GM19372 (cell line): ENCODE measurements around the gene PRELID3B.
"Not testable (repeated sequence)": the region's sequence is repeated elsewhere in the genome, so short reads cannot be mapped to it uniquely, and the experiment has no call there.

Experiments used
- ATAC-seq: cut with Tn5 transposase; IDR thresholded peaks from one replicate; pipeline ENCODE4 v1.9.1; 2021; ENCODE audit warnings: mild to moderate bottlenecking, low read depth, moderate library complexity; ENCODE audit not compliant: unreplicated experiment

Gene PRELID3B

DNA sequence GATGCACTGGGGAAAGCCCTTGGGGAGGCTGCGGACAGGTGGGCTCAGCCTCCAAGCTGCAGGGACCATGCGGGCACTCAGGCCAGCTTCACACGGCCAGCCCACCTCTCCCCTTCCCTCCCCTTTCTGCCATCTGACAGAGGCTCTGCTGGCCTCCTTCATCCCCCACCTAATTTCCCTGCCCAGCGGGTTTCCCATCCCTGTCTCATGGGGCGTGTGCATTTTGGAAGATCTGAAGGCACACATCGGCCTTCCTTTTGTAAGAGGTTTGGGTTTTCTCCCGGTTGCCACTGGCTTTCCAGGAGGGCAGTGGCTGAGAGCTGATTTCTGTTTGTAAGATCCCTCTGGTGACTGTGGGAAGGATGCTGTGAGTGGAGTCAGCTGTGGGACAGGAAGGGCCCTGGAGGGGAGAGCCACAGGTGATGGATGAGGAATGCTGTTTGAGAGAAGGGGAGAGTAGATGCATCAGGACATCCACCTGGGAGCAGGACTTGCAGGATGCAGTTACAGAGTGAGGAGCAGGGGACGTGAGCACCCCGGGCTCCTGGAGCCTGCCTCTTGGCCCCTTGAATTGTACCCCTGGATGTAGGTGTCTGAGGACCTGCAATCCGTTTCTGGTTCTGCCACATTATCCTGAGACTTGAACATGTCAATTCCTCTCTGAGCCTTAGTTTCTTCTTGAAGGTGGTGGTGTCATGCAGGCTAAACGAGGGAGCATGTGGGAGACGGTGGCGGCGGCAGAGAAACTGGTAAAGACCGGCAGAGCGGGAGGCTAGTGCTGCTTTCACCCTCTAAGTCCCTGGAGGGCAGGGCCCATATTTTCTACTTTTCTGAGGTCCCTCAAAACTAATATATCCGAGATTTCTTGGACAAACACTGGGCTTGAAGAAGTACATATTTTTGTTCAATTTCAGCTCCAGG is 29.3 kb downstream of the PRELID3B start:
- ATAC-seq = no peak

DNA sequence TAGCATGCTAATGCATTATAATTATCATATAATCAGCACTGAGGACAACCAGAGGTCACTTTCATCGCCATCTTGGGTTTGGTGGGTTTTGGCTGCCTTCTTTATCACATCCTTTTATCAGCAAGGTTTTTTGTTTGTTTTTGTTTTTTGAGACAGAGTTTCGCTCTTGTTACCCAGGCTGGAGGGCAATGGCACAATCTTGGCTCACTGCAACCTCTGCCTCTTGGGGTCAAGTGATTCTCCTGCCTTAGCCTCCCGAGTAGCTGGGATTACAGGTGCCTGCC is 30.8 kb downstream of the PRELID3B start:
- ATAC-seq = not testable (repeated sequence)

DNA sequence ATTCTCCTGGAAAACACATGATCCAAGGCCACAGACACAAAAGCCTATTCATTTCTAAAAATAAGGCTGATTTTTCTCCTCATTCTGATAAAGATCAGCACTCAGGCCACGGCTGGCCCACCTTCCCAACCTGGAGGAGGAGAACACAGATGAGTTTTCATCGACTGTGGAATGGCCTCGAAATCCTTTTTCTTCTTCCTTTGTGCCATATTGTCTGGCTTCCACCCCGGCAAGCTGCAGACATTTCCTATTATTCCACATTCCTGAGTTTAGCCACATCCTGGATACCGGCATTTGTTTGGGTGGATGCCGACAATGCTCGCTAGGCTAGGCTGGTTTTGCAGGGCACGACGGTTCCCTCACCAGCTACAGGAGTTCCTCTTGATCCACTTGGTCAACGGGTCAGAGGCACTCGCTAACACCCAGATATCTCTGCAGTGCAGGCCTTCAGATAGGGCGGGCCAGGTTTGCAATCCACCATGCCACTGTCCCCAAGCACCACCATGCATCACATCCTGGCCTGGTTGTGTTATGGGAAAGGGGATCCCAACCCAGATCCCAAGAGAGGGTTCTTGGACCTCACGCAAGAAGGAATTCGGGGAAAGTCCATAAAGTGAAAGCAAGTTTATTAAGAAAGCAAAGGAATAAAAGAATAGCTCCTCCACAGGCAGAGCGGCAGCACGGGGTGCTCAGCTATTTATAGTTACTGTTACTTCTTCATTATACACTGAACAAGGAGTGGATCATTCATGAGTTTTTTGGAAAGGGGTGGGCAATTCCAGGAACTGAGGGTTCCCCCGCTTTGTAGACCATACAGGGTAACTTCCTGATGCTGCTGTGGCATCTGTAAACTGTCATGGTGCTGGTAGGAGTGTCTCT is 31.4 kb downstream of the PRELID3B start:
- ATAC-seq = no peak

DNA sequence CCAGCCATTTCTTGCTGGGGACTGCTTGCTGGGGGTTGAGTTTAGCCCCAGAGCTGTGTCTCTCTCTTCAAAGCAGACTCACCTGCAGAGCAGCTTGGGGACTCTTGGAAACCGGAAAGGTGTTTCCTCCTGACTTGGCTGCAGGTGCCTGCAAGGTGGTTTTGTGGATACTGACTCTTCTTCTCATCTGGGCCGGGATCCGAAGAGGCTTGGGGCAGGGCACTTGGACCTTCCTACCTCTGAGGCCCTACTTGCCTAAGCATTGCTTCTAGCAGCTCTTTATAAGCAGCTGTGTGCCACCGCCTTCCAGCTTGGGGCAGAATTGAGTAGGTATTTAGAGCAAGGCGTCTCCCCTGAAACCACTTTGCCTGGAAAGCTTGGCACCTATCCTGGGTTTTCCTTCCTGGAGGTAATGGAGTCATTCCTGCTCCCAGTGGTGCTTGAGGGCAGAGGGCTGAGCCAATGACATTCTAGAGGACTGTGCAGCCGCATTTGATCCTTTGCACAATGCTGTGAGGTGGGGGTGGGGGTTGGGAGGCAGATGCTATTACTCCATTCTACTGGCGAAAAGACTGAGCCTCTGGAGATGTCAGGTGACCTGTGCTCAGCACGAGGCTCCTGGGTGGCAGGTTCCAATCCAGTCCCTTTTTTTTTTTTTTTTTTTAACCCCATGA is 32.1 kb downstream of the PRELID3B start:
- ATAC-seq = no peak

DNA sequence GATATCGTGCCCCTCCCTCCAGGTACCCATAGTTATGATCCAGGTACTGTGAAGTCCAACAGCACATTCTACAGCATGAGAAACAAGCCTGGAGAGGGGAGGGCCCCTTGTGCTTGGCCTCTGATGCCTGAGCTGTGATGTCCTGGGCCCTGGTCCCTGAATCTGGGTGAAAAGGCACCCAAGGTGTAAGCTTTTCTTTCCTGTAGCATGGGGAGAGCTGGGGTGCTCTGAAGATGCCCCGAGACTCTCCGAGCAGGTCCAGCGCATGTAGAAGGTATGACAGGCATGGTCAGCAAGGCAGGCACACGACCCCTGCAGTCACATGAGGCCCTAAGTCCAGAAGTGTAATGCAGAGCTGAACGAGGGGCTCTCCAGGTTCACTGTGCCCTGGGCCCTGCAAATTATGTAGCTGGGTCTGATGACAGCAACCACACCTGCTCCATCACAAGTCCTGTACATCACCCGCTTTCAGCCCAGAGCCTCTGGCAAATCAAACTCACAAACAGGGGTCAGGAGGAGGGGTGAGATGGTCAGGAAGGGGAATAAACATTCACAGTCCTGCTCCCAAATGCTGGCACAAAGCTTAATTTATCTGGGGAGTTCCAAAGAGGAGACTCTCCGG is 33.8 kb downstream of the PRELID3B start:
- no peak for ATAC-seq

DNA sequence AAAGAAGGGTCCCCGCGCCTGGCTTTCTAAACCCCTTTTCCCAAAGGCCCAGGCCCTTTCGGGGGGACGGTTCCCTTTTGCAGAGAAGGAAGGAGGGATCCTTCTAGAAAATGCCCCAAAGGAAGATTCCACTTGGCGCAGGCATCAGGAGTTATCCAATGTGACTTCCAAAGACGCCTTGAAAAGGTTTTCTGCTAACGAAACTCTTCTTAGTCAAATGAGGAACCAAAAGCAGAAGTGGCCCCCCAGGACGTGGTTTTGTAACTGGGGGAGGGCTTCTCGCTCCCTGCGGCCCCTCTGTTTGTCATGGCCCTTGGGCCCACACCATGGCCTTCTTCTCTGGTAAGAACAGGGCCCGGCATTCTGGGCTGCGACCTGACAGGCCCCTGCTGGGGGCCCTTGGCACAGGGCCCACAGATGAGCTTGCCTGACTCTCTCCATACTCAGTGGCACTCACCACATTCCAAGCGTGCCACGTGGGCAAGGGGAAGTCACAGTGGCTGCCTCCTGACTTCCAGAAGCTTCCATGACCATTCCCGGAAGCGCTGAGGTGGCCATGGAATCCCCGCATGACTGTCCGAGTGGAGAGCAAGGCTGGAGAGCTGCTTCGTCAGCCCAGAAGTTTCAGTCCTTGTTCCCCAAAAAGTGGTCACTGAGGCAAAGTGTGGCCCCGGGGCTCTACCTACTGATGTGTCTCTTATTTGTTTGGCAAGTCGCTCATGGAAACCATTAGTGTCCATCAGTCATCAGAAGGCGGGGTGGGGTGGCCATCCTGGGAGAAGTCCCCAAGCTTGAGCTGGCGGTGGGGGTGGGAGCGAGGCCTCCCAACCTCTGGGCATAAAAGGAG is 34.7 kb downstream of the PRELID3B start:
- peak; percentile 33 for ATAC-seq

DNA sequence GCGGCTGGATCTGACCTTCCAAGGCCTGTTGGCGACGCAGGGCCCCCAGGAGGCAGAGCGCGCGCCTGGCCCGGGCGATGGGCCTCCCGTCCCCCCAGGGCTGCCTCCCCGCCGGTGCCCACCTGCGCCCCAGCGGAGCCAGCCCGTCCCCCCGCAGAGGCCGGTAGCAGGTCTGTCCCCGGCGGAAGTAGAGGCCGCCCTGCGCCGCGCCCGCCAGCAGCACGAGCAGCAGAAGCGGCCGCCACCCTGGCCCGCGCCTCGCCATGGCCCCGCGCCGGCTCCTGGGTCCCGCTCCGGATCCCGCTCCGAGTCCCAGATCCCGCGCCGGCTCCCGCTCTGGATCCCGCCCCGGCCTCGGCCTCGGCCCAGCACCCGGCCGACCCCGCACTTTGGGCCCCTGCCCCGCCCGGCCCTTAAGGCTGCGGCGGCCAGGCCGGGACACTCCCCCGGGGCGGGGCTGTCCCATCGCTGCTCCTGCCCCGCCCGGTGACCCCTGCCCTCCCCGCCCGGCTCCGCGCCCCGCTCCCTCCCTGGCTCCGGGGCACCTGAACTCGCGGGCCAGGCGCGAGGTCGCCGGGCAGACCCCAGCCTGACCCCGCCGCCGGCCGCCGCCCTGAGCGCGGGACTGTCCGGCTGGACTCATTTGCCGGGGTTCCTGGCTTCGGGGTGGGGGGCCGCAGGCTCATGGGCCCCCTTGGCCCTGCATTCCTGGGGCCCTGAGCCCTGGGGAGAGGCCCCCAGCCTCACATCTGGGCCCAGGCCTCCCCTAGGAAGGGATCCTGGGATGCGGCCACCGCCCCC is 35.5 kb downstream of the PRELID3B start, which contains the start of gene CTSZ:
Gene CTSZ, minus strand, starts transcription at position 391 of the 801 bp plus-strand sequence. Its CDS starts 126 bp downstream, at position 265.
- ATAC-seq = no peak

DNA sequence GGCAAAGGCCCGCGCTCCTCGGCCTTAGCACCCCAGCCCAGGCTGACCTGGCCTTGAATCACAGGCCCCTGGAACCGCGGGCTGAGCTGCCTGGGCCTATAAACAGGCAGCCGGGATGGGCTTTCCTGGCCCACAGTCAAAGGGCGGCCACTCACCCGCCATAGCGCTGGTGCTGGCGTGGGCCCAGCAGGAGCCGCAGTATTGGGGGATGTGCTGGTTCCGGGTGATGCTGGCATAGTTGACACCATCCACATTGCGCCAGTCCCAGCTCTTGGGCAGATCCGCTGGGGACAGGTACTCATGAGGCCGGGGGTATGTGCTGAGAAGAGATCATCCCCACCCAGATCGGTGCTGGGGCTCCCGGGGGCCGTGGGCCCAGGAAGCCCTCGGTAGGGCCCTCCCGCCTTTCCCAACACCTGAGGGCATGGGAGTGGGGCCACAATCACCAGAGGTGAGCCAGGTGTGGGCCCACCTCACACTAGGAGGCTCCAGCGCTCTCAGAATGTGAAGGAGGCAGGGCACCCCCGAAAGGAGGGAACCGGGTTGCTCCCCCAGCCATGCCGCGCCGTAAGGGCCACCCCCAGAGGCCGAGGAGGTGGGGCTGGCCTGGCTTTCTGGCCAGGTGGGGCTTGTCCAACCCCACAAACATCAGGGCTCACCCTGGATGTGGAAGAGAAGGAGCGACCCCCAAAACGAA is 36.3 kb downstream of the PRELID3B start:
- ATAC-seq = no peak

DNA sequence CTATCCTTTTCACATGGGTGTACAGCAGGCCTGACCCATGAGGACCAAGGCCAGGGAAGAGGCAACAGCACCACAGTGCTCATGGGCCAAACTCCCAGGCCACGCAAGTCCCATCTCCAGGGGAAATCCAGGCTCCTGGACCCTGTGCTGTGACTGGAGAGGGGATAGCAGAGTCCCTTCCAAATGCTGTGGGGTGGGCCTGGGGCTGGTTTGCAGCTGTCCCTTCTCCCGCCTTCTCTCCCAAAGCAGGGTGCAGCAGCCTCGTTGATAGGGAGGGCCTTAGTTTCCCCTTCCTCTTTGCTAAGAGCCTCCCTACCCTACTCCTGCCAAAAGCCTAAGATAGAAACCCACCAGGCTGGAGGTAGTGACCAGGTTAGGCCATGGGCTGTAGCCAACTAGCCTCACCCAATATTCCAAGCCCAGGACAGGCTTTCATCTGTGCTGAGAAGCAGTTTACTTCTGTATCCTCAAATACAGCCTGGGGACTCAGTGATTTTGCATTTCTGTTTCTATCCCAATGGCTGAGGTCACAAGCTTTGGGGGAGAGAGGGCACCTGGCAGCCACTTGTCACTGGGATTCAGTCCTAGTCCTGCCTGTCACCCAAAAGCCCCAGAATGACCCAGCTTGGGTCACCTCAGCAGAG is 36.9 kb downstream of the PRELID3B start:
- no peak for ATAC-seq

DNA sequence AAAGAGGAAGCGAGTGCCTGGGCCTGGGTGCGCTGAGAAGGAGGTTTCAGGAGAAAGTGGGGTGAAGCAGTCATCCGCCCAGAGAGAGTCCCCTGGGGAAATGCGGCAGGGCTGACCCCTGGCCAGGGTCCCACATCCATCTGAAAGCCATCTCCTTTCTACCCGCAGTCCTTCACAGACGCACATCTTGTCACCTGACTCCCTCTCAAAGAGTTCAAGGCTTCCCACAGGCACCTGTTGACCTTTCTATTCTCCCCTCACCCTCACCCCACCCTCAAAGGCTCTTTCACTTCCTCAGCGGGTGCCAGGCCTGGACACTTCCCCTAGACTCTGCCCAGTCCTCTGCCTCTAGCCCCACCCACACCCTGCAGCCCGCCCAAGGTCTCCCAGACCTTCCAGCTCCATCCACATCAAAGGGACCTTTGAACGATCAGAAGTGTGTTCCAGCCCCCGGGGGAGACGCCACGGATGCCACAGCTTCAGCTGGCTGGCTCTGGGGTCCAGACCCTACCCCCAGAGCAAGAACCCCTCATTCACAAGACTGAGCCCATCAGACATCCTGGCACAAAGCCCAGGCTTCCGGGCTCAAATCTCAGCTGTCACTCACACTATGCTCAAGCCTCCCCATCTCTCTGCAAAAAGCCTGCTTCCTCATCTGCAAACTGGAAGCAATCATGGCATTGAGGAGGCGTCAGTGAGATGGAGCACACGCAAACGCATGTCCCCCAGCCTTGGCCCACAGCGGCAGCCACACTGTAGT is 37.6 kb downstream of the PRELID3B start:
- peak; percentile 53 for ATAC-seq

DNA sequence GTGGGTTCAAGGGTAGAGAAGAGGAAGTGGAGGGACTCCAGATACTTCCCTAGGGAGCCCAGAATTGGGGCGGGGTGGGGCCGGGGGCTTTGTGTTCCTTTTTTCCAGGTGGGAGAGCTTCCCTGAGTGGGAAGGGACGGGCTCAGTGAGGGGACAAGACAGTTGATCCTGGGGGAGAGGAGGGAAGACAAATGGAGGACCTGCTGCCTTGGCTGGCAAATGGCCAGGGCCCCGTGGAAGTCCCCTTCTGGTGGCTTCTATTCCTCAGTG is 38.2 kb downstream of the PRELID3B start:
- no peak for ATAC-seq

DNA sequence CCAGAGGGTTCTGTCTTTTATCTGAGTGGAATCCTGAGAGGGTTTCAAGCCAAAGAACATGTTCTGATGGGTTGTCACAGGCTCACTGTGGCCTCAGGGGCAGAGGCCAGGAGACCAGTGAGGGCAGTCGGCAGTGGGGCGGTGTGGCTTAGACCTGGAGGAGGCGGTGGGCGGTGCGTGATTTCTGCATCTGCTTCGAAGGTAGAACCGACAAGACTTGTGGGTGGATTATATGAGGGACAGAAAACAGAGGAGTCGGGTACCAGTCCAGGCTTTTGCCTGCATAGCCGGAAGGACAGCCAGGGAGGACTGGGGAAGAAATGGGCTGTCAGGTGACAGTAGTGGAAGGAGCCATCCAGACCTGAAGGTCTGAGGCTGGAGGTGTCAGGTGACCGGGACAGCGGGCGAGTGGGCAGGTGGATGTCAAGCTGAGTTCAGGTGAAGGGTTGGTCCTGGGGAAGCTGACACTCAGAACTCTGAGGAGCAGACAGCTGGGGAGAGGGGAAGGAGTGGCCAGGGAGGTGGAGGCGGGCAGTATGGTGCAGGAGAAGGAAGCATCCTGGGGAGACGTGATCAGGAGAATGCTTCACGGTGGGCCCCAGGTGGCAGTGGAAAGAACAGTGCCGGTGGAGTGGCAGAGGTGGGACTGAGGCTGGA is 38.6 kb downstream of the PRELID3B start:
- no peak for ATAC-seq

DNA sequence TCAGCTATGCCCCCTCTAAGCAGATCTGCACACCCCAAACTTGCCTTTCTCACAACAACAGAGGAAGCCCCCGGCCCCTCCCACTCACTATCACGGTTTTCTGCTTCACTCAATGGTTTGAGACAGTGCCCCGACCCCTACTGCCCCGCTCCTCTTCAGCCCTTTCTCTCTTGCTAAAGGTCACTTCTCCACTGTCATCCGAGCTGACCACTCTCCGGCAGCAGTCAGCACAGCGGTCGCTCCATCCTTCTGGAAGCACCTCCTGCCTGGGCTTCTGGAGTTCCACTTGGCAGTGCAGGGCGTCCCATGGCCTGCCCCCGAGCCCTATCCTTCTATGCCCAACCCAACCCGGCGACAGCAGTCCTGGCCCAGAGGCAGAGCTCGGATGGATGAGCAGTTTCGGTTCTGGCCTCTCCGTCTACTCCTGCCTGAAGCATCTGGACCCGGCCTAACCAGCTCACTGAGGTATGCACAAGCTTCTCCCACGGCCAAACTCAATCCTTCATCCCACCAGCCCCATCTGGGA is 39.6 kb downstream of the PRELID3B start:
- ATAC-seq = no peak

DNA sequence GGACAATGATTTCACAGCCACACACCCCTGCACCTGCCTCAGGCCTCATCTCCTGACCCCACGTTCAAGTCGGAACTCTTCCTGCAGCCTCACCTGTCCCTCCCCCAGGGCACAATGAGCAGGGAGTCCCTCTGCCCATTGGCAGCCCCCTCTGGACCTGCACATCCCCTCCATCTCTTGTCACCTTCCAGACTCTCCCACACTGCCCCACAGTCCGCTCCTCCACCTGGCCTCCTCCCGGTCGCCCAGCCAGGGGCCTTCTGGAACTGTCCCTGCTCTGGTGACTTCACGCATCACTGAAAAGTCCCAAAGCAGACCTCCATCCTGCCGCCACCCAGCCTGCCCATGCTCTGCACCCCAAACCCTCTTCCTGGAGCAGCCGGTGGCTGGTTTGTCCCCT is 40.2 kb downstream of the PRELID3B start:
- no peak for ATAC-seq

DNA sequence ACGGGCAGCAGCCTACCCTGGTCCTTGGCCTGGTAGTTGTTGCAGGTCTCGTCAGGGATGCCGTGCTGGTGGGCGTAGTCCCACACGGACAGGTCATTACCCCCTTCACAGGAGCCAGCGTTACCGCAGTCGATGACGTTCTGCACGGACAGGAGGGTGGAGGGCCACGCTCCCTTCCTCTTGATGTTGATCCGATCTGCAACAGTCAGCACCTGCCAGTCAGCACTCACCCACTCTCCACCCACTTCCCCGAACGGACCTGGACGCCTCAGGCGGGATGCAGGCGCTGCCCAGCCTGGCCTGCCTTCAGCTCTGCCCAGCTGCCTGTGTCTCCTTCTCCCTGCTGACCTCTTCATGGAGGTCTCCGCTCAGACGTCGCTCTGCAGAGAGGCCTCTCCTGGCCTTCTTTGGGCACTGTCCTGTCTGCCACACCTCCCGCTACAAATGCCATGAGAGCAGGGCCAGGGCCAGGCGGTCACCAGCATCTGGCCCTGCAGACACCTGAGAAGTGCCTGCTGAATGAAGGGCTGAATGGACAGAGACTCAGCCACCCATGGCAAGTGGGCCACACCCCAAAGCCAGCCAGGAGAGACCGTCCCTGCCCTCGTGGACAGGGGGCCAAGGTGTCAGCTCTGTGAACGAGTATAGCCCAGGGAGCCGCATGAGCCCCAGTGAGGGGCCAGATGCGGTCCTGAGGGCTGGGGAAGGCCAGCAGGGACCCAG is 41.0 kb downstream of the PRELID3B start:
- no peak for ATAC-seq

DNA sequence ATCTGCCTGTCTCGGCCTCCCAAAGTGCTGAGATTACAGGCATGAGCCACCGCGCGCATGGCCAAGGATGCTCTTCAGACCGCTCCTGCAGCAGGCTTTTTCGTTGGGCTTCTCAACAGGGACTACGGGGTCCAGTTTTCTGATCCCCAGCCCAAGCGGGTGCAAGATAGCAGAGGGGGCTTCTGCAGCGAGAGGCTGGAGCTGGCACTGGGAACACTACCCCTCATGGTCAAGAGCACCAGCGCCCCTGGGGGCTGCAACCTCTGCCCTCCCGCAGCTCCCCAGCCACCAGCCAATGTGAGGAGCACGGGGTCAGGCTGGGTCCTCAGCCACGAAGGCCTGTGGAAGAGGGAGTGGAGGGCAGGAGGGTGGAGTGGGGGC is 41.5 kb downstream of the PRELID3B start:
- no peak for ATAC-seq
